Islet precursor cell (in vitro differentiated cells): ENCODE results near the gene TAL1.

Source experiments
- DNase-seq: peaks from one replicate; pipeline ENCODE4 v3.0.0-alpha.2; 2018

The TAL1 gene

DNA sequence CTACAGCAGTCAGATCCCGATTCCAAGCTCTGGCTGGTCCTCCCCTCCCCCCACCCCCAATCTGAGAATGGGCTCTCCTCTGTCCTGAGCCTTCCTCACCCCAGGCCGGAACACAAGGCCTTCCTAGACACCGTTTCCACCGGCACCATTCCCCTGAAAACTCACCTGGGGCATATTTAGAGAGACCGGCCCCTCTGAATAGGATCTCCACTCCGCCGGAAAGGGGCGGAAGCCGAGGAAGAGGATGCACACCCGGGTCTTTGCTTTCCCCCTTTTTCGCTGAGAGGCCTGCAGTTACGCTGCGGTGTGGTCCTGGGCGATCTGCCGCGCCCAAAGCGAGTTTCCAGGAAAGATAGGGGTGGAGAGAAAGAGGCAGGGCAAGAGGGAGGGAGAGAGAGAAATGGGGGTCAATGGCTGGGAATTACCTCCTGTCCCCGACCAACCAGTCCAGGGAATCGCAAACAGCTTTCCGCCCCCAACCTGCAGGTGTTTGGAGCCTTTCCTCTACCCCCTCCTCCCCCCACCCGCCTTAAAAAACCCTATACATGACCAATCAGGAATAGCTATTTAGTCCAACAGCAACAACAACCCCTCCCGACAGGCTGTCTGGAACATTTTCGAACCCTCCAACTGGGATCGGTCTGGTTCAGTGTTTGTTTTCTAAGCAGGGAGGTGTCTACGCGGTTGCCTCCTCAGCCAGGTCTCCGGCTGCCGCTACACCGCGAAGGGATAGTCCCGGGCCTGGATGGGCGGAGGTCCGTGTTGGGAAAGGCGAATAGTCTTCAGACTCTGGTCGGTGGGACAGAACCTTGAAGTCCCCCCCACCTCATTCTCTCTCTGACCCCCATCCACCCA lies 2.8 kb downstream of the TAL1 start:
- DNase-seq, result no peak

DNA sequence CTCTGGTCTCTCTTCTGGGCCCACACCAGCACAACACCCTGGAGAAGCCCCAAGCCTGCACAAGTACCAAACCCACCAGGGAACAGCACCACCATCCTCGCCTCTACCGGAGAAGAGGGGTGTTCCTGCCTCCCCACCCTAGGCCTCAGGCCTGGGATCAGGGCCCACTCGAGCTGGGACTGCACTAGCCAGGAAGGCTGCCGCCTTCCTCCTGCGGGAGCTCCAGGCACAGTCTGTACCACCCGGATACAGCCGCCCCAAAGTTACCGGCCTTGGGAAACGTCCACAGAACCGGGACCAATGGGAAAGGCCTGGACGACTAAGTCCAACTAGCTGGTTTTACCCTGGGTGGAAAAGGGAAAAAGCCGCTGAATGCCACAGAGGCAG lies 3.4 kb downstream of the TAL1 start:
- no peak for DNase-seq

DNA sequence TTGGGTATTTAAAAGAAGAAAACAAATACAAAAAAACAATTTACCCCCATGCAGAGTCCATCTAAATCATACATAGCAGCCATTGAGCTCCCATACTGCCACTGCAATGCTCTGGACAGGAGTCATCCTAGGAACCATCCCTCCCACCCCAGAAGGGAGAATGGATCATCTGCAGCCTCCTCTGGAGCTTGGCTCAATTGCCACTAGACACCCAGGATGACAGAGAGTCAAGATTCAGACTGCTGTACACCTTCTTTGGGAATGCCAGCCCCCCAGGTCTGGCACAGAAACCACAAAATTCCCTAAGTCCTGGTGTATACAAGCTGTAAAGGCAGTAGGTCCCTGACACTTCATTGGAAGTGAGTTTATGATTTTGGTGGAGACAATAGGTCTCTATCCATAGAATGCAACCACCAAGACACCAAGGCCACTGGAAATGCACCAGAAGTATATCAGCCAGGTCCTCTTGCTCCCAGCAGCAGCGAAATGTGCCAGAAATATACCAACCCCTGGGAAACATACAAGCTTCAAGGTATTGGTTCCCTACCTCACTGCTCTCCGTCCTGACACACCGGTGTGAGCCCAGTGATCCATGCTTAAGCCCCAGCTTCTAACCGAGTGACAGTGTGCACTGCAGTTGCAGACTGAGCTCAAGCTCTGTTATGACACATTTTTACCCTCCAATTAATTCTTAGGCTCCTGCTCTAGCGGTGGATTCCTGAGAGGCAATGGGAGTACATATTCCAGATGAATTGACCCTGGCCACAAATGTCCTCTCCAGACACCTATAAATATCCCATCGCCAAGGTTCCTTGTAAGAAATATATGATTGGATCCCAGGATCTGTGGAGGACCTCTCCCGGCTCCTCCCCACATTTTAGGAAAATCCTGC lies 4.4 kb downstream of the TAL1 start:
- DNase-seq, result no peak

DNA sequence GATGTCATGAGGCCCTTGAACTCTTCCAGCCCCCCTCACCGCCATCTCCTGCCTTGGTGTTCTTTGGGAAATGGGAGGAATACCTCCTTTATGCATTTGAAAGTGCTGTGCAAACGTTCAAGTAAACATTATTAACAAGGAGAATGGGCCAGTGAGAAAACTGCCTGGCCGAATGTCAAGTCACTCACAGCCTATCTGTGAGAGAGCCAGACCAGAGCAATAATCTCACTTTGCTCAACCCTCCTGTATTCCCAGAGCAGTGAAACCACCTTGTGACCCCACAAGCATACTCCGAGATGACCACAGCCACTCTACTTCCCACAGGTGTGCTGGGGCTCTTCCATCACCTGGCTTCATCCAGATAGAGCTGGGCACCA lies 5.2 kb downstream of the TAL1 start:
- DNase-seq, result no peak

DNA sequence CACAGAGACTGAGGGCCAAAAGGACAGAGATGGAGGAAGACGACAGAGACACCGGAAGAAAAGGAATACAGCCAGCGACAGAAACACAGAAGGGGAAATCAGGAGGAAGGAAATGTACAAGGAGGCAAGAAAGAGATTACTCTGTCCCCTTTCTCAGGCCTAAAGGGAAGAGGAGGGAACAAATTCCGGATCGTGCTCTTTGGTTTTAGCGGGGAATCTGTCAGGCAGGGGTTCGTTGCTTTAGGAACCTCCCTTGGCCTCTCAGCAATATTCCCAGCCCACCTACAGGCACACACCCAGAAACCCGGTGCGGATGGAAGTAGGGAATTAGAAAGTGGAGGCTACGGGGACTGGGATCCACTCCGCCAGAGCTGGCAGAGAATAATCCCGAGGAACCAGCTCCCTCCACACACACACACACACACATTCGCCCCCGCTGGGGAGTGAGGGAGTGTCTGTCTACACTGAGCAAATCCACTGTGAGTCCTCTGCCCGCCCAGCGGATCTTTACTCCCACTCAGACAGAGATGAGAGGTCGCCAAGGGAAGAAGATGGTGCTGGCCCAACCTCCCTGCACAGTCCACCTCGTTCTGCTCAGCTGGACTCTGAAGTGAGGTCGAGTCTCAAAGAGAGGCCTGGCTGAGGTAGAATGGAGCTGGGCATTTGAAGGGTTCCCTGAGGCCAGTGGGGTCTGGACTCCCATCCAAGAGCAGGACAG lies 5.7 kb downstream of the TAL1 start:
- no peak for DNase-seq

DNA sequence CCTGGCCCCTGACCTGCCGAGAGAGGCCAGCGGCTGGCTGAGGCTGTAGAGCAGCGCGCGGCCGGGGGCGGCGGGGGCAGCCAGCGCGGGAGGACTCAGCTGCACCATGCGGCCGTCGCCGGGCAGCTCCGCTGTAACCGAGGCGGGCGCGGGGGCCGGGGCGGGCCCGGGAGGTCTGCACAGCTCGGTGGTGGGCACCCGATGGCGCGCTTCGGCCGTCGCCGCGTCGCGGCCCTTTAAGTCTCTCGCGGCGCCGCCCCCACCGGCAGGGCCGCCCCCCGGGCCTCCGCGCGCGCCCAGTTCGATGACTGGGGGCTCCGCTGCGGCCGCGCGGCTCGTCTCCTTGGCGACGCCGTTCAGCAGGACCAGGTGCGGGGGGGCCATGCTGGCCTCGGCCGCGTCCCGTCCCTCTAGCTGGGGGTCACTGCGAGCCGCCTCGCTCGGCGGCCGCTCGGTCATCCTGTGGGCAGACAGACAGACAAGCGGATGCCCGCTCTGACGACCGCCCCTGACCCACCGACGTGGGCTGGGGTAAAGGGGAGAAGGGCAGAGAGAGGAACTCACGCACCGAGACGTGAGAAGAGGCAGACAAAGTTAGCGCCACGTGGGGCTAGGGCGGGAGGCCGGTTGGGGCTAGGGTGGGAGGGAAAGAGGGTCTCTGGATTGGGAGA lies 6.5 kb downstream of the TAL1 start:
- DNase-seq, result no peak

DNA sequence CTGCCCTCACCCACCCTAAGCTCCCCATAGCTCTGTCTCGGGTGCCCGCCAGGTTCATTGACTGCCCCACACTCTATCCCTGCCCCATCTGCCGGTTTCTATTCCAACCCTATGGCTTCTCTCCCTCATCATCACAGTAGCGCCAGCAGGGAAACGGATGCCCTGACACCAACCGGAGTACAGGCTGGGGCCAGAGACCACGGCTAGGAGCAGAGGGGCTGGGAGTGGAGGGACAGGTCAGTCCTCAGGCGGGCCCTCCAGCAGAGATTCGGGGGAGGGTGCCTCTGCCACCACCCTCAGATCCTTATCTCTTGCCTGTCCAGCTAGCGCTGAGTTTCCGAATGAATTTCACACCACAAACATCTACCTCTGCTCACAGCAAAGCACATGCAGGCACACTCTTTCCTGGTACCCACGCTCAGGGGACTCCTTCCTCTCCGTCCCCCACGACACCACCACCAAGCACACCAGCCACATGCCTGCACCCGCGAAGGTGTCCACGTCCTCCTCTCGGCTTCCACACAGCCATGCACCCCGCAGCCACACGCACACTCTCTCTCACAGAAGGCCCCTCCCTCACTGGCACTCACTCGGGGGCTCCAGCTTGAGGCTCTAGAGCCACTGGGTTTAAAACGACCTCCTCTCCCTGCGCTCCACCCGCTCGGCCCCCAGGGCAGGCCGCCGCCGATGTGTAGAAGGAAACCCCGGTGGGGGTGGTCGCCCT lies 7.2 kb downstream of the TAL1 start:
- no peak for DNase-seq

DNA sequence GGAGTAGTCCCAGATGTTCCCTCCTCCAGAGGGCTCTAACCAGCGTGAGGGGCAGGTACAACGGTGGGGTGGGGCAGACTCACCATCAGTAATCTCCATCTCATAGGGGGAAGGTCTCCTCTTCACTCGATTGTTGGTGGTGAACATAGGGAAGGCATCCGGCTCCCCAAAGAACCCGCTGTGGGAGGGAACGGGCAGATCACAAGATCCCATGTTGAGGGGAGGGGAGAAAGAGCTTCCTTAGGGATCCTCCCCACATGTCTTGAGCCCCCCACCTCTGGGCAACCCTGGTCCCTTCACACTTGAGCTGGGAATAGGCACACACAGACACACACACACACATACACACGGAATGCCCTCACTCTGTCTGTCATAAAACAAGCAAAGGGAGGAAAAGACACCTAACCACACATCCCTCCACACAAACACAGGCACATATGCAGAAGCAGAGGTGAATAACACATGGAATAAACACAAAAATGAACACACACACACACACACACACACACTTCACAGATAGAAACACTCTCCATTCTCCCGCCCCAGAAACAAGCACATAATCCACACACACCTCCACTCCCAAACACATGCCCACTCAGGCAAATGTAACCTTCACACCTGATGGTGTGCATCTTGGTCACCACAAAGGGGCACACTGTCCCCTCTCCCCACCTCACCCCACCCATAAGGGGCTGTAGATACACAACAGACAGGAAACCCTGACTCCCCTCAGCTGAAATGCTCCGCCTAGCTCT lies 7.9 kb downstream of the TAL1 start:
- no peak for DNase-seq

DNA sequence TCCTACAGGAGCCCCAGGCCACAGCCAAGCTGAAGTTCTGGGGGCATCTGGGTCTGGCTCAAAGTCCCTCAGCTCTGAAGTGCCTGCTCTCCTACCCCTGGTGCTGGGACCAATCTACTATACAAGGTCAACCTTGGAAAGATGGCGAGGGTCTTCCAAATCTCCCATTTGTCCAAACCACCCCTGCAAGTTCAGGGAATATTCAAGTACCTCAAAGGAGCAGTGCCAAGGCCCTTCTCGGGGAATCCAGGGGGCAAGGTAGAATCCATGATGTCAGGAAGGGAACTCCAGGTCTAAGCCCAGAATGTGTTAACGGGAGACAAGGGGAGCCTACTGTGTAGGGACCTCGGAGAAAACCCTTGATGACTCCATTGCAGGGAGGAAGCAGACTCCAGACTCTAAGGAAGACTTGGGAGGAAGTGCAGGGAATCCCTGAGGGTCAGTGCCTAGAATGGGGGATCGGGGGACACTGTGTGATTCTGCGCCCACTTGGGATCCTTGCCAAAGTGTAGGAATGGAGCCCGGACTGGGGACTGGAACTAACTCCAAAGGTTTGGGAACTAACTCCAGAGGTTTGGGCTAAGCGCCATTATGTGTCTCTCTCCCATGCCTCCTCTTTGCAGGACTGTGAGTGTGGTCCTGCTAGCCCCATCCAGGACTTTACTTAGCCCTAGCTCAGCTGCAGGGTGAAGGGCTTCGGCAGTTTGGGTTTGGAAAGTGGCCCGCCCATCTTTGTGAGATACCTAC lies 8.7 kb downstream of the TAL1 start:
- DNase-seq, result no peak

DNA sequence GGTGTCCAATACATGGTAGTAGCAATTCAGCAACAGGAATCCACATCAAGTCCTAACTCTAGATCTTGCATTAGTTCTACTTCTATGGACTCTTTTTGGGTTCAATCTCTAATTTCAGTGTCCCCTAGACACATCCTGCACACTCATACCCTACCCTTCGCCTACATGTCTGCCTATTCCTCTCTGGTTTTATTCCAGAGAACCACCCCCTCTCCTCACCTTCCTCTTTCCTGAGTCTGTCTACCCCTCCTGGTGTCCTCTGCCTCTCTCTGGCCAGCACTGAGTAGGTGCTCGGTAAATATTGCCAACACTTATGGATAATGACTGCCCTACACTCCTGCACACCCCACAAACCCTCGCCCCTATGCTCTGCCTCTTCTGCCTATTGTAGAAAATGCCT lies 9.5 kb downstream of the TAL1 start:
- no peak for DNase-seq

DNA sequence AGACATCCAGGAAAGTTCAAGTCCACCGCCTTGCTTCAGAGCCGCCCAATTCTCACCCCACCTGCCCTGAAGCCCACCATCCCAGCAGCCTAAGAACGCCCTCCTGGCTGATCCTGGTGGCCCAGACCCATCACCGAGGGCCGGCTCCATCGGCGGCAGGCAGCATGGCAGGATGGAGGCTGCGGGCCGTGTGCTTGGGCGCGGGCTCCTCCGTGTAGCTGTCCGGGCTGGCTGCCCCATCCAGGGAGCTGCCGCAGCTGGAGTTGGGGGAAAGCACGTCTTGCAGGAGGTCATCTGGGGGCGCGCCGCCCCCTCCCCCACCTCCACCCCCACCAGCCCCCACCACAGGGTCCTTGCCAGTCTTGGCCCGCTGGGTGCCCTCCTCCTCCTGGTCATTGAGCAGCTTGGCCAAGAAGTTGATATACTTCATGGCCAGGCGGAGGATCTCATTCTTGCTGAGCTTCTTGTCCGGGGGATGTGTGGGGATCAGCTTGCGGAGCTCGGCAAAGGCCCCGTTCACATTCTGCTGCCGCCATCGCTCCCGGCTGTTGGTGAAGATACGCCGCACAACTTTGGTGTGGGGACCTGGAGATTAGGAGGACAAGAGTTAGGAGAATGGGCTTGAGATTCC lies 12.3 kb downstream of the TAL1 start:
- no peak for DNase-seq

DNA sequence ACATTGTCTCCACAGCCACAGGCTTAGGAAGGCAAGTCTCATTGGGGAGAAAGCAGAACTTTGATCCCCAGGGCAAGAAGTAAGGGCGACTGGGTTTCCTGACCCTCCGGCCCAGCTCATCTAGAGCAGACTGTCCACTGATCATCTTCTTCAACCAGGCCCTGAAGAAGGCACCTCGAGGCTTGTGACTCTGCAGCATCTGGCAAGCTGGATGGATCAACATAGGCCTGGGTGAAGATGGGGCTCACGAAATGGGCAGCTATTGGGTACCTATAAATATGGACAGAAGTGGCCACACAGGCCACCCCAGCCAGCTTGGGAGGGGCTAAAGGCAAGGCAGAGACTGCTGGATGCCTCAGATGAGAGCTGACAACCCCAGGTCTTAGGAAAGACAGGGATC lies 13.0 kb downstream of the TAL1 start:
- no peak for DNase-seq

DNA sequence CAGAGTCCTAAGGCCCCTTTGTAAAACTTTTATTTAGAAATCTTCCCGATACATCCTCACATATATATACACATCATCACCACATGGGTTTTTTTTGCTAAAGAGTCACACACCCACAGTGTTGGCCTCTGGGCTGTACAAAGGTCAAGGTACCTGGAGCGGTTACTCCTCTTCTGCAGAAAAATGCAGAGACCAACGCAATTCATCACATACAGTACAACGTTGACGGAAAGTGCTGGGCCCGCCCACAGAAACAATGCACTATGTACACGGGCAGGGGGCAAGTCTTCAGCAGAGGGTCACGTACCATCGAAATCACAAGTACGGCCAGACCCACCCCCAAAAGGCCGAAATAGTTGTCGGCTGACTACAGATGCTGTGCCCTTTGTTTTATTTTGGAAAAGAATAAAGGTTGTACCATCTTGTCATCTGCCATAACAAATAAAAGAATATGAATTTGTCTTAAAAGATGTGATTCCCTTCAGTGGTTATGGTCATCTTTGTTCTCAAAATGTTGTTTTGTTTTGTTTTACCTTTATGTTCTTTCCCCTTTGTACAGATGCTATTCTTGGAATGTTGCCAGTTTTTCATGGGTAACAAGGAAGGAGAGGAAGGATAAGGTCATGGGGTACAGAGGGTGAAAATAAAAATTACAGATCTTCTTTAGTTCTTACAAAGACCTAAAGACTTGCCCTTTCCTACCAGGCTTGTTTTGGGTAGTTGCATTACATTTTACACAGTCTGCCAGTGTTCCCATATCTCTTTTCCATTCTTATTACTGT lies 15.6 kb downstream of the TAL1 start:
- DNase-seq, result no peak

DNA sequence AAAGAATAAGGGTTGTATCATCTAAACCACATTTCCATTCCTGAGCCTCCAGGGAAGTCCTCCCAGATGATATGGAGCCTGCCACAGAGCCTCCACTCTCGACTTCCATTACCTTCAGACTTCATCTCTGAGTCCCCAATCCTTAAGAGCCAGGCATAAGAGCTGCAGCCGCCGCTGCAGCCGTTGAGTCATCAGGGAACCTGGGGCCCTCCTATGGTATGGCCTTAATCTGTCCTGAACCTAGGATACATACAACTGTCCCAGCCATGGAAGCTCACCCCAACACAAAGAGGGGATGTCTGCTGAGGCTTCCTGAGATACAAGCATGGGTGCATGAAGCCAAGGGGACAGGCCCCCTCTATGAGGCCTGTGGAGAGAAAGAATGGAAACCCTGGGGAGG lies 16.3 kb downstream of the TAL1 start:
- no peak for DNase-seq

DNA sequence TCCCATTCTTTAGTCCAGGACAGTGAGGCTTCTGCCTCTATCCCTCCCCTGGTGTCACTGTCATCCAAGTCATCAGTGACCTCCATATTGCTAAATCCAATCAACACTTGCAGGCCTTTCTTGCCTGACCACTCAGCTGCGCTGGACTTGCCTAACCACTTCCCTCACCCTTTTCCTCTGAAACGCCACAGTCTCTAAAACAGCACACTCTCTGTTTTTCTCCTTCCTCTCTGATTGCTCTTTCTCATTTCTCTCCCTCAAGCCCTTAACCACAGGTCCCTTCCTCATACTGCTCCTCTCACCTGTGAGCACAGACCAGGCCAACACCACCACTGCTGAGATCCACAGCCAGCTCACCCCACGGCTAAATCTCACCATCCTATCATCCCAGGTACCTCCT lies 17.5 kb downstream of the TAL1 start:
- no peak for DNase-seq

DNA sequence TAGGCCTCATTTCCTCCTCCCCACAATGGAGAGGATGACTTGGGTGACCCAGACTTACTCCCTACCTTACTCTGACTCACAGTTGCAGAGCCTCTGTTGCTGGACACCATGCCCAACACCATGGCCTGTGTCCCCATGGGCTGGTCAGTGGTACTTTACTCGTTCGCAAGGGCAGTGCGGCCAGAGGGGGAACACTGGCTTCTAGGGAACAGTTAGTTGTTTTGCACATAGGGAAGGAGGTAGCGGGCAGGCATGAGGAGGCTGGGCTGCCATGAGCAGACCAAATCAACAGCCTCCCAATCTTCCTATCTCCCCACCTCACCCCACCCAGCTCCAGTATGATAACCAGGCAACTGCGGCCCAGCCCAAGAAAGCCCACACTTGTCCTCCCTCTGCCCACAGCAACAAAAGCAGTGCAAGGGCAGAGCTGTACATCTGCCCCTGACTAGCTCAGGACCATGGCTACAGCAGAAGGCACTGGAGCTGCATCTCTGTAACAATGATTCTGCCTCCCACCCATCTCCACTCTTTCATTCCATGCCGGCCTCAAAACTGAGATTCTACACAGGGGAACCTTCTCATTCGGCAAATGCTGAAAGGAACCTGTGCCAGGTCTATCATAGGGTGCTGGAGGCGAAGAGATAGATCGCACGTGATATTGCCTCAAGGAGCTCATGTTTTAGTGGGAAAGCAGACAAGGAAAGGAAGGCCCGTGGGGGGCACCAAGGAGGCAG lies 18.6 kb downstream of the TAL1 start:
- no peak for DNase-seq

DNA sequence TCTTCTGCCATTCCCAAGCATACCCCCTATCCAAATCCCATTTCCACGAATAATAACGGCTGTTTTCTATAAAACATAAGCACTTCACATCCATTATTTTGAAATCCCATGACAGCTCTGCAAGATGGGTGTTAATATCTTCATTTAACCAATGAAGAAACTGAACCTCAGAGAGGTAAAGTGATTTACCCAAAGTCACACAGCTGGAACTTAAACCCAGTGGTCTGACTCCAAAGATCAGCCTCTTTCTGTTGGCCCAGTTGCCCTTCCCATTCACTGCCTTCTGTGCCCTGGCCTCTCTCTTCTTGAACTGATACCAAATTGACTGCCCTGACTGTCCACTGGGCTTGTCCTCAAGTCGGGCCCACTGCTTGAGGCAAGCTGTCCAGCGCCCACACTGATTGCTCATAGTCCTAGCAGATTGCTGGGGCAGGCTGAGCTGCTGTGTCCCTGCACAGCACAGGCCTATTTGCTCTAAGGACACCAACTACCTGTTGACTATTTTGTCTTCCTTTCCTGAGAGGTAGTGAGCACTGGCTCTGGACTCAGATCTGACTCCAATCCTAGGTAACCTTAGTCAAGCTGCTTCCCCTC lies 19.3 kb downstream of the TAL1 start:
- no peak for DNase-seq

DNA sequence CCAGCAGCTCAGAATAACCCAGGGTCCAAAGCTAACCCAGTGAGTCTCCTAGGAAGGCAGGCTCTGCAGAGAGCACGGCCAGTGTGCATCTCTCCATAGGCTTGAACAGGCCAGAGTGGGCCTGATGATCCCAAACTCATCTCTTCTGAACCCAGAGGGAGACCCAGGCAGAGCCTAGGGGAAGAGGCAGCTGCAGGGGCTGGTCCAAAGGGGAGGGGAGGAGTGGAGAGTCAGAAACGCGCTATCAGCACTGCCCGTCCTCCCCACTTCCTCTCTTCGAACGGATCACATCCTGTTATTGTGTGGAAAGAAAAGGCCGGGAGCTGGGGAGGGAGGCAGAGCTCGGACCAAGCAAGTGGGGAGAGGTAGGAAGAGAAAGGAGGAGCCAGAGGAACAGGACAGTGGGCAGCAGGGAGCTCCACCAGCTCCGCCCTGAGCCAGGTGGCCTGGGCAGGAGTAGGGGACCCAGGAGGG lies 20.2 kb downstream of the TAL1 start:
- no peak for DNase-seq
